ENCODE results near the gene U2AF2.

U2AF2 gene

GRCh38 chr19:55720214-55720746 is 65.4 kb downstream of the U2AF2 start:
- no peak overlapping the region for H3K4me3 ChIP-seq (ENCODE audit: control insufficient read depth, low read depth, low read length)
- DNase-seq (ENCODE audit: low read depth): no peak
- no peak for TF ChIP-seq CTCF (IDR thresholded peaks at IDR 0.05; ENCODE audit: control insufficient read depth, insufficient read depth, low read depth, low read length, missing control alignments)

GRCh38 chr19:55720801-55721200 is 66.0 kb downstream of the U2AF2 start:
- TF ChIP-seq CTCF (IDR thresholded peaks at IDR 0.05; ENCODE audit: control insufficient read depth, insufficient read depth, low read depth, low read length, missing control alignments): no peak
- no peak for DNase-seq (ENCODE audit: low read depth)
- no peak overlapping the region for H3K4me3 ChIP-seq (ENCODE audit: control insufficient read depth, low read depth, low read length)

- no peak overlapping the region for H3K4me3 ChIP-seq (ENCODE audit: control insufficient read depth, low read depth, low read length)
- no peak for DNase-seq (ENCODE audit: low read depth)
- no peak for TF ChIP-seq CTCF (IDR thresholded peaks at IDR 0.05; ENCODE audit: control insufficient read depth, insufficient read depth, low read depth, low read length, missing control alignments)
Observed at GRCh38 chr19:55723491-55723890, 68.7 kb downstream of the U2AF2 start.

All from AG09309 (cell line).